ENCODE data around the gene SSBP3. TPM values are rescaled to one million over a fixed set of nuclear protein-coding genes. Genes with fewer than 3 reads are reported as not detected.

Gene SSBP3
- total and polyA plus RNA-seq, 9 donors: 41.2 to 247 (median 156) TPM

GRCh38 chr1:54311506-54311905, 94.7 kb downstream of the SSBP3 start:
- H3K27me3 ChIP-seq: no peaks in the 10 kb centered on the region
- H3K36me3 ChIP-seq: no peaks in the 10 kb centered on the region
- 87 to 88% (median 88%) methylated on average over 7 of the region's 7 CpGs for WGBS, 3 donors
- H3K27ac ChIP-seq: peak overlapping the region in 1 of 2 donors; percentile 70
- no peak for DNase-seq
- H3K9me3 ChIP-seq: no peaks in the 10 kb centered on the region
- peaks cover 43% of the 10 kb centered on the region for H3K4me1 ChIP-seq (ENCODE audit: insufficient read depth)
- intact Hi-C loops (cut with DNase I): loop anchor here in 2 of 4 donors (5.0 to 10.0 kb wide), 2 partner anchors 34 to 93 kb away; partner anchors contain the start of gene SSBP3 (in 1 of the 2)
- no peak overlapping the region for H3K4me3 ChIP-seq
- TF ChIP-seq EP300 (IDR thresholded peaks at IDR 0.05) (no peak), POLR2A (IDR thresholded peaks at IDR 0.05) (no peak)
- TF ChIP-seq, protein P1, sequence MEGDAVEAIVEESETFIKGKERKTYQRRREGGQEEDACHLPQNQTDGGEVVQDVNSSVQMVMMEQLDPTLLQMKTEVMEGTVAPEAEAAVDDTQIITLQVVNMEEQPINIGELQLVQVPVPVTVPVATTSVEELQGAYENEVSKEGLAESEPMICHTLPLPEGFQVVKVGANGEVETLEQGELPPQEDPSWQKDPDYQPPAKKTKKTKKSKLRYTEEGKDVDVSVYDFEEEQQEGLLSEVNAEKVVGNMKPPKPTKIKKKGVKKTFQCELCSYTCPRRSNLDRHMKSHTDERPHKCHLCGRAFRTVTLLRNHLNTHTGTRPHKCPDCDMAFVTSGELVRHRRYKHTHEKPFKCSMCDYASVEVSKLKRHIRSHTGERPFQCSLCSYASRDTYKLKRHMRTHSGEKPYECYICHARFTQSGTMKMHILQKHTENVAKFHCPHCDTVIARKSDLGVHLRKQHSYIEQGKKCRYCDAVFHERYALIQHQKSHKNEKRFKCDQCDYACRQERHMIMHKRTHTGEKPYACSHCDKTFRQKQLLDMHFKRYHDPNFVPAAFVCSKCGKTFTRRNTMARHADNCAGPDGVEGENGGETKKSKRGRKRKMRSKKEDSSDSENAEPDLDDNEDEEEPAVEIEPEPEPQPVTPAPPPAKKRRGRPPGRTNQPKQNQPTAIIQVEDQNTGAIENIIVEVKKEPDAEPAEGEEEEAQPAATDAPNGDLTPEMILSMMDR (IDR thresholded peaks at IDR 0.05): no peak

- Histone ChIP-seq H3K4me3 (no peak overlapping the region), H3K36me3 (no peaks in the 10 kb centered on the region), H3K9me3 (no peaks in the 10 kb centered on the region), H3K4me1 (ENCODE audit: insufficient read depth) (peaks cover 49% of the 10 kb centered on the region), H3K27ac (peak overlapping the region; percentile 34 to 70), H3K27me3 (no peaks in the 10 kb centered on the region)
- peak in 1 of 5 donors; percentile 45 for DNase-seq
- TF ChIP-seq EP300 (IDR thresholded peaks at IDR 0.05): no peak
- no peak for TF ChIP-seq POLR2A (IDR thresholded peaks at IDR 0.05)
- TF ChIP-seq, protein P1 (IDR thresholded peaks at IDR 0.05): no peak
- intact Hi-C loops (cut with DNase I): loop anchor here in 2 of 4 donors (5.0 to 10.0 kb wide), 2 partner anchors 33 to 94 kb away; partner anchors contain the start of gene SSBP3 (in 1 of the 2)
- 76 to 84% (median 78%) methylated on average over 12 of the region's 12 CpGs for WGBS, 3 donors
Measured at GRCh38 chr1:54310439-54311328, 95.5 kb downstream of the SSBP3 start.

GRCh38 chr1:54309631-54310366, 96.4 kb downstream of the SSBP3 start:
- peak overlapping the region in 1 of 2 donors; percentile 31 for H3K27ac ChIP-seq
- no peak overlapping the region for H3K4me3 ChIP-seq
- peaks cover 50% of the 10 kb centered on the region for H3K4me1 ChIP-seq (ENCODE audit: insufficient read depth)
- intact Hi-C loops (cut with DNase I): loop anchor here in 2 of 4 donors (5.0 to 10.0 kb wide), 2 partner anchors 32 to 95 kb away; partner anchors contain the start of gene SSBP3 (in 1 of the 2)
- no peaks in the 10 kb centered on the region for H3K9me3 ChIP-seq
- 28 to 40% (median 34%) methylated on average over 19 of the region's 19 CpGs for WGBS, 3 donors
- H3K27me3 ChIP-seq: no peaks in the 10 kb centered on the region
- no peak for DNase-seq
- no peaks in the 10 kb centered on the region for H3K36me3 ChIP-seq
- no peak for TF ChIP-seq EP300 (IDR thresholded peaks at IDR 0.05)
- TF ChIP-seq POLR2A (IDR thresholded peaks at IDR 0.05): no peak

GRCh38 chr1:54307305-54307704, 98.9 kb downstream of the SSBP3 start:
- Histone ChIP-seq H3K4me3 (no peak overlapping the region), H3K36me3 (no peaks in the 10 kb centered on the region), H3K9me3 (no peaks in the 10 kb centered on the region), H3K4me1 (ENCODE audit: insufficient read depth) (peaks cover 50% of the 10 kb centered on the region), H3K27me3 (no peaks in the 10 kb centered on the region), H3K27ac (no peak overlapping the region)
- DNase-seq: no peak
- intact Hi-C loops (cut with DNase I): no loop called here
- WGBS, 3 donors: 93 to 97% (median 97%) methylated on average over 3 of the region's 3 CpGs
- TF ChIP-seq POLR2A (IDR thresholded peaks at IDR 0.05) (no peak), EP300 (IDR thresholded peaks at IDR 0.05) (no peak)
- TF ChIP-seq, protein P1 (IDR thresholded peaks at IDR 0.05): no peak
